ENCODE measurements around the gene ZNF750. TPM values are rescaled to one million over a fixed set of nuclear protein-coding genes. Genes with fewer than 3 reads are reported as not detected.

Gene ZNF750
- total RNA-seq, 3 donors from 2014 or later, result not detected

DNA sequence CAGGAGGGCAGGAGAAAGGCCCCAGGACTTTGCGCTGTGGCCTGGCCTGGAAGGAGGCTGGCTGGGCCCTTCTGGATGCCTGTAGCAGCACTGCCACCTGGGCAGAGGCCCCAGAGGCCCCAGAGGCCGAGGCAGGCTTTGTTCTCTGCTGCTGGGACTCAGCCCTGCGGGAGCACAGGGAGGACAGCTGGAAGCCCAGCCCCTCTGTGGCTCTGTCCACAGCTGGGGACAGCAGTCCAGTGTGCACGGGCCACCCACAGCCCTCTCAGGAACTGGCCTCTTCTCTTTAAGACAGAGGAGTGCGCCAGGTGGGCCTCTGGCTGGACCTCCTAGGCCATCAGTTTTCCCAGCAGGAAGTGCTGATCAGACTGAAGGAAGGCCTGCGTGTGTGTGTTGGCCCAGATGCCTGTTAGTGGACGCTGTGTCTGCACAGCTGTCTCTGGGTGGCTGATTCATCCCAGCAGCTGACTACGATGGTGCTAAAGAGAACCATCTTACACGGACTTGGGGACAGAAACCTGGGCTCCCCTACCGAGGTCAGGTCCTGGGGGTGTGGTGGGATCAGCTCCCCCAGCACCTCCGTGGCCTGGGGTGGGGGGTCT lies 26.9 kb upstream of the ZNF750 start:
- Mint-ChIP-seq H3K4me1 (ENCODE audit: low read depth) (peaks cover 67% of the 10 kb centered on the region), H3K27me3 (ENCODE audit: low read depth) (no peaks in the 10 kb centered on the region), H3K36me3 (ENCODE audit: insufficient read depth) (peaks cover 9% of the 10 kb centered on the region), H3K9me3 (no peaks in the 10 kb centered on the region), H3K4me3 (no peak overlapping the region)
- ATAC-seq, result no peak
- no peak for DNase-seq

- H3K9me3 Mint-ChIP-seq, result no peaks in the 10 kb centered on the region
- H3K4me3 Mint-ChIP-seq, result peak overlapping the region; percentile 52
- peaks cover 11% of the 10 kb centered on the region for H3K36me3 Mint-ChIP-seq (ENCODE audit: insufficient read depth)
- no peak for DNase-seq
- ATAC-seq, result no peak
- no peaks in the 10 kb centered on the region for H3K27me3 Mint-ChIP-seq (ENCODE audit: low read depth)
- peaks cover 74% of the 10 kb centered on the region for H3K4me1 Mint-ChIP-seq (ENCODE audit: low read depth)
Observed at GRCh38 chr17:82865774-82866395, 26.1 kb upstream of the ZNF750 start.

DNA sequence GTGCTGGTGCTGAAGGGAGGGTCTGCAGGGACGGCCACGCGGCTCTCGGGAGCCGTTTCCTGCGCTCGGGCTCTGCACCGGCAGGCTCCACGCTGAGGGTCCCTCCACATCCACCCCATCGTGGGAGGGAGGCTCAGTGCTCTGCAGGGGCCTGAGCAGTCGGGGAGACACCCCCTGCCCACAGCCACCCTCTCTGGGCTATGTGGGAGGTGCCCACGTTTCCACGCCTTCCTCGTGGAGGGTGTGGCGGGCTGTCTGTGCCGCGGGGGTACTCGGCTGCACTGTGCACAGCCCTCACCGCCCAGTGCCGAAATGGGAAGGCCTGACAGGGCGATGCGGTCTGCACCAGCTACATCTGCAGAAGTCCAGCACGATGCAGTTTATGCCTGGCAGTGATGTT lies 25.5 kb upstream of the ZNF750 start:
- H3K9me3 Mint-ChIP-seq, result no peaks in the 10 kb centered on the region

GRCh38 chr17:82864713-82865248 lies 25.0 kb upstream of the ZNF750 start:
- H3K4me3 Mint-ChIP-seq, result peak overlapping the region; percentile 78
- no peak for ATAC-seq
- no peaks in the 10 kb centered on the region for H3K27me3 Mint-ChIP-seq (ENCODE audit: low read depth)
- peaks cover 75% of the 10 kb centered on the region for H3K4me1 Mint-ChIP-seq (ENCODE audit: low read depth)
- no peaks in the 10 kb centered on the region for H3K9me3 Mint-ChIP-seq
- no peak for DNase-seq
- peaks cover 4% of the 10 kb centered on the region for H3K36me3 Mint-ChIP-seq (ENCODE audit: insufficient read depth)

More for the DNA sequence above, 25.5 kb upstream of the ZNF750 start:
- no peaks in the 10 kb centered on the region for H3K27me3 Mint-ChIP-seq (ENCODE audit: low read depth)
- DNase-seq (no peak), ATAC-seq (no peak)
- peak overlapping the region; percentile 52 for H3K4me3 Mint-ChIP-seq
- H3K4me1 Mint-ChIP-seq (ENCODE audit: low read depth), result peaks cover 74% of the 10 kb centered on the region
- H3K36me3 Mint-ChIP-seq (ENCODE audit: insufficient read depth), result peaks cover 6% of the 10 kb centered on the region

DNA sequence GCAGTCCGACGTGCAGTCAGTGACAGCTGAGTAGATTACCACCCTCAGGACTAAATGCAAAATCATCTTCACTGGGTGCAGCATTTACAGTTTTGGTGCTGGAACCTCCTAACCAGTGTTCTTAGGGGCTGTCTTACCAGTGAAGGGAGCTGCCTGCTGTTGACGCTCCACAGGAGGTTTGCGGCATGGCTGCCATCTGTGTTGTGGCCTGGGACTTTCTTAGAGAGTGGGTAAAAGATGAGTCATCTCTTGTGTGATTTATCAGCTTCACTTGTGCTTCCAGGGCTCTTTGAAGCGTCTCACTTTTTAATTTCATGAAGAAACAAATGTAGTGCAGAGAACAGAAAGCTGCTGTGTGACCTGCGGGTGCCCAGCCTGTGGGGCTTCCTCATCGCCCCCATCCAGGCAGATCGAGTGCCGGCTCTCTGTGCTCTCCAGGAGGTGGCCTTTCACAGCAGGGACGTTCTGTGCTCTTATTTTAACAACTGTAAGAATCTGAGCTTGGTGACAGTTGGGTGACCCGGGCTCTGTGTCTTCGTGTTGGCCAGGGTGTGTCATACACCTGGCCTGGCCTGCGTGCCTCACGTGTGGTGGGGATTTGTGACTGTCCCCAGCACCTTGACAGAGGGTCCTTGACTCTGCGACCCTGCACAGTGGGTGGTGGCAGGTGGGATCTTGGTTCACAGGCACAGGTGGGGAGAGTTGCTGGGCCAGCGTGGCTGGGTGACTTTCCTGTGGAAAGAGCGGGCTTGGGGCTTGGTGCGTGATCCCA lies 24.3 kb upstream of the ZNF750 start:
- H3K4me3 Mint-ChIP-seq, result peak overlapping the region; percentile 78
- H3K27me3 Mint-ChIP-seq (ENCODE audit: low read depth), result no peaks in the 10 kb centered on the region
- peak; percentile 94 to 95 for ATAC-seq
- peak; percentile 80 for DNase-seq
- no peaks in the 10 kb centered on the region for H3K9me3 Mint-ChIP-seq
- H3K4me1 Mint-ChIP-seq (ENCODE audit: low read depth), result peaks cover 80% of the 10 kb centered on the region
- peaks cover 4% of the 10 kb centered on the region for H3K36me3 Mint-ChIP-seq (ENCODE audit: insufficient read depth)

DNA sequence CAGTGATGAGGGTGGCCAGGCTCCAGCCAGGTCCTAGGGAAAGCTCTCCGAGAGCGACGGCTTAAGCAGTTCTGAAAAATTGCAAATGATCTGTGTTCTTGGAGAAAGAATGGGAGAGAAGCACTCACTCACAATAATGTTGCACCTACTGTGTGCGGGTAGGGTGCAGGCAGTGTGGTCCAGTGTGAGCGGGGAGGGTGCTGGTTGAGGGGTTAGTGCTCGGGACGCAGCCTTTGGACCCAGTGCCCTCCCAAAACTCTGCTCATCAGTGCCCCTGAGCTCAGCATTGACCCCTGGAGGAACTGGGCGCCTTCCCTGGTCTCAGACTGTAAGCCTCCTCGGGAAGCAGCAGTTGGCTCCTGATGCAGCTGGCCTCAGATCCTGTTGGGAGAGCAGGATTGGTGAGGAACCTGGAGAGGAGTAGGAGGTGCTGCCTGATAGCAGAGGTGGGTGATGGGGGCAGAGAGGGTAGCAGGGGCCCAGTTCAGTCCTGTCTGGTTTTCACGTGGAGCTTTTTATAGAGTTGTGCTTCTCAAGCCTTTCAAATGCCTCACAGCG lies 23.6 kb upstream of the ZNF750 start:
- Mint-ChIP-seq H3K27me3 (ENCODE audit: low read depth) (no peaks in the 10 kb centered on the region), H3K36me3 (ENCODE audit: insufficient read depth) (peaks cover 2% of the 10 kb centered on the region), H3K9me3 (no peaks in the 10 kb centered on the region), H3K4me1 (ENCODE audit: low read depth) (peaks cover 83% of the 10 kb centered on the region), H3K4me3 (peak overlapping the region; percentile 78)
- no peak for DNase-seq
- ATAC-seq, result no peak

DNA sequence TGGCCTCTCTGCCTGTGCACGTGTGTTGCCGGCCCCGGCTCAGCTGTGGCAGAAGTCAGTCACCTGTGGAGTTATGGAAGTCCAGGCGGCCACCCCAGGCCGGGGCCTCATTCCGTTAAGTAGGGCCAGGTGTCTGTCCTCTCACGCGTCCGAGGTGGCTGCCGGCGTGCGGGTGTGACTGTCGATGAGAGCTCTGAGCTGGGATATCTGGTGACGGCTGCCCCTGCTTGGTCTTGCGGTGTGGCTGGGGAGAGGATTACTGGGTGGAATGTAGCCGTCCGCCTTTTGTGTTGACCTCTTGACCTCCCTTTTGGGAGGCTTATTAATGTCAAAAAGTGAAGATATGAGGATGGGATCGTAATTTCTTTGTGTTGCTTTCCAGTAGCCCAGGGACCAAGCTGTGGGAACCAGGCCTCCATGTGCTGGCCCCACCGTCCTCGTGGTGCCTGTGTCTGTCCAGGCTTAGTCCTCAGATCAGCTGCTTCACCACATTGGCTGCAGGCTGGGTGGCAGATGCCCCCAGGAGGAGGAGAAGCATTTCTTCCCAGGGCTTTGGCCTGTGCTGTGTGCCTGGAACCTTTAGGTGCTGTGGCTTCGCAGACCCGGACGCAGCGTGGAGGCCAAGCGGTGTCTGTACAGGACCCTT lies 23.0 kb upstream of the ZNF750 start:
- ATAC-seq, result no peak
- peaks cover 86% of the 10 kb centered on the region for H3K4me1 Mint-ChIP-seq (ENCODE audit: low read depth)
- H3K27me3 Mint-ChIP-seq (ENCODE audit: low read depth), result no peaks in the 10 kb centered on the region
- peak overlapping the region; percentile 35 for H3K4me3 Mint-ChIP-seq
- H3K36me3 Mint-ChIP-seq (ENCODE audit: insufficient read depth), result peaks cover 2% of the 10 kb centered on the region
- no peak for DNase-seq
- no peaks in the 10 kb centered on the region for H3K9me3 Mint-ChIP-seq

DNA sequence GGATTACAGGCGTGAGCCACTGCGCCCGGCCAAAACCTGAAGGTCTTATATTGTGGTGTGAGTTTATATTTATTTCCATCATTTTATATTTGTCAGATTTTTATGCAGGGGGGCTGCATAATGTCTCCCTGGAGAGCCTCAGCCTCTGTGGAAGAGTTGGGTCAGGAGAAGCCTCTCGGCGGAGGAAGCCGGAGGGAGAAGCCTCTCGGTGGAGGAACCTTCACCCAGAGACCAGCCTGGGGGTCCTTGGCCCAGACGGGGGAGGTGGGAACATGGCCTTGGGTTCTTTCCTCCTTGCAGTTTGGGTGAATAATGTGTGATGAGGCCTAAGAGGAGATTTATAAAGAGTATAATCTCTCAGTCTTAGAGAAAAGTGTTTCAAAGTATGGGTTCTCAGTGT lies 22.4 kb upstream of the ZNF750 start:
- Mint-ChIP-seq H3K36me3 (ENCODE audit: insufficient read depth) (peaks cover 5% of the 10 kb centered on the region), H3K9me3 (no peaks in the 10 kb centered on the region), H3K4me1 (ENCODE audit: low read depth) (peaks cover 80% of the 10 kb centered on the region), H3K27me3 (ENCODE audit: low read depth) (no peaks in the 10 kb centered on the region), H3K4me3 (no peak overlapping the region)
- ATAC-seq (no peak), DNase-seq (no peak)

- no peak for ATAC-seq
- no peak for DNase-seq
- peaks cover 7% of the 10 kb centered on the region for H3K36me3 Mint-ChIP-seq (ENCODE audit: insufficient read depth)
- H3K4me1 Mint-ChIP-seq (ENCODE audit: low read depth), result peaks cover 77% of the 10 kb centered on the region
- no peaks in the 10 kb centered on the region for H3K27me3 Mint-ChIP-seq (ENCODE audit: low read depth)
- no peak overlapping the region for H3K4me3 Mint-ChIP-seq
- H3K9me3 Mint-ChIP-seq, result no peaks in the 10 kb centered on the region
Observed at GRCh38 chr17:82861393-82861775, 21.6 kb upstream of the ZNF750 start.

GRCh38 chr17:82860606-82861392 lies 21.0 kb upstream of the ZNF750 start:
- Mint-ChIP-seq H3K4me1 (ENCODE audit: low read depth) (peaks cover 72% of the 10 kb centered on the region), H3K27me3 (ENCODE audit: low read depth) (no peaks in the 10 kb centered on the region), H3K36me3 (ENCODE audit: insufficient read depth) (peaks cover 7% of the 10 kb centered on the region), H3K4me3 (peak overlapping the region; percentile 79), H3K9me3 (no peaks in the 10 kb centered on the region)
- no peak for ATAC-seq
- no peak for DNase-seq

GRCh38 chr17:82859431-82860403 lies 19.9 kb upstream of the ZNF750 start:
- Mint-ChIP-seq H3K9me3 (no peaks in the 10 kb centered on the region), H3K4me1 (ENCODE audit: low read depth) (peaks cover 61% of the 10 kb centered on the region), H3K36me3 (ENCODE audit: insufficient read depth) (peaks cover 7% of the 10 kb centered on the region), H3K4me3 (peak overlapping the region; percentile 79), H3K27me3 (ENCODE audit: low read depth) (no peaks in the 10 kb centered on the region)
- DNase-seq (peak; percentile 48), ATAC-seq (peak; percentile 45 to 51)

DNA sequence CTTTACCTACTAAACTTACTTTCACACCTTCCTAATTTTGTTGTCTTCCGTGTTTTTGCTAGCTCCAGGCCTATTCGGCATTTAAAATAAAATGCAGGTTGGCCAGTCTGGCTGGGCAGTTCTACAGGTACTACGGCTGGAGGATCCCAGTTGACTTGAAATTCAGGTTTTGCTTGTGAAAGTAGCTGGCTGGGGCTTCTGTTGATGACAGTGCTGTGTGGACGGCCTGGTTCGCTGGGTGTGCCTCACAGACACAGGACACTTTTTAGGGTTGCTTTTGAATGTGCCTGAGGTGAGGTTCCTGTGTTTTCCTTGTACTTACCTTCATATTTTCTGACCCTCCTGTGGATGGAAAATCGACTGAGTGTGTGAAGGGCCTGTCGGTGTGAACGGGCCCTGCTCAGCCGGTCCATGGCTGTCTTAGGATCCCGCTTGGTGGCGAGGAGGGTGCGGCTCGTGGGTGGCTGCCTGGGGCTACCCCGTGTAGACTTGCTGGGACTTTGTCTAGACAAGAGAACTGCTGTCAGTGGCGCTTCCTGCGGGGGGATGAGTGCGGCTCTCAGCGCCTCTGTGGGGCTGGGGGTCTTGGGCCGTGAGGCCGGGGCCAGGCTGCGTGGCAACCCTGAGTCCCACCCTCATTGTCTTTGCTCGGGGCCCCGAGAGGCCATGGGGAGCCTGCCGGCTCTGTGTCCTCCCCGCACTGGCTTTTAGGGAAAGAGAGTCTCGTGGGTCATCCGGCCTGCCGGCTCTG lies 18.7 kb upstream of the ZNF750 start:
- Mint-ChIP-seq H3K4me1 (ENCODE audit: low read depth) (peaks cover 51% of the 10 kb centered on the region), H3K4me3 (no peak overlapping the region), H3K27me3 (ENCODE audit: low read depth) (no peaks in the 10 kb centered on the region), H3K36me3 (ENCODE audit: insufficient read depth) (peaks cover 7% of the 10 kb centered on the region), H3K9me3 (no peaks in the 10 kb centered on the region)
- ATAC-seq (peak in 1 of 2 donors; percentile 36), DNase-seq (no peak)
